H1 (cell line): Measurements from ENCODE around the gene CDK4. TPM values are rescaled to one million over a fixed set of nuclear protein-coding genes. Genes with fewer than 3 reads are reported as not detected.

Experiments
- SIN3A ChIP-seq, 2 experiments: IDR thresholded peaks in 1 of 2; conservative IDR thresholded peaks in 1 of 2; 2 replicates each; pipeline ENCODE4 v1.6.1; 2011 to 2012; ENCODE audit warnings: low read length in 2 of 2, improper control_type of control experiment in 1 of 2, low read depth in 1 of 2, mild to moderate bottlenecking in 1 of 2
- polyA plus RNA-seq, 7 experiments: library from polyadenylated mRNA; depleted of rRNA in 3 of 7; stranded (reverse) in 5 of 7; unstranded in 2 of 7; fragments of >200 nt in 5 of 7; fragments of 200-250 nt in 2 of 7; gene quantifications; 1 replicate in 5 of 7; 2 replicates in 1 of 7; 4 replicates in 1 of 7; pipeline versions ENCODE4 v1.2.1 to v1.2.3, GENCODE V29; 2011 to 2013; ENCODE audit warnings: missing spikeins in 2 of 7, mixed read lengths in 2 of 7
- total RNA-seq: library from RNA; stranded (reverse); fragmentation: NEBNext Ultra II Directional; extraction: Animal tissue kit (Norgen Biotek cat#: 25700); gene quantifications from 2 replicates; pipeline ENCODE4 v1.2.1, GENCODE V29; 2021

Gene CDK4
- total and polyA plus RNA-seq, 2 of the 8 experiments (the other 6 are each of a cell fraction or from before 2014, with no cell fraction given), result 174 to 368 TPM

GRCh38 chr12:57741844-57742738 is 10.0 kb downstream of the CDK4 start (continued):
- TF ChIP-seq SIN3A (conservative IDR thresholded peaks at IDR 0.05 in 1 of 2, IDR thresholded peaks at IDR 0.05 in 1 of 2; ENCODE audit: low read depth in 1 of 2, low read length in 2 of 2), result no peak
